Brain microvascular endothelial cell (primary cell): Measurements from ENCODE around the gene IMPDH1.

Experiments
- DNase-seq: peaks from one replicate; pipeline ENCODE4 v3.0.0-alpha.2; 2020
- H3K27ac ChIP-seq: fragments of 250-450 bp; sonication (Bioruptor Pico); 2 replicates; pipeline ENCODE4 v1.5.1; 2020; ENCODE audit warnings: mild to moderate bottlenecking, moderate library complexity
- H3K27me3 ChIP-seq: fragments of 250-450 bp; sonication (Bioruptor Pico); replicated peaks from 2 replicates; pipeline ENCODE4 v1.5.1; 2020; ENCODE audit warnings: mild to moderate bottlenecking
- H3K36me3 ChIP-seq: fragments of 250-450 bp; sonication (Bioruptor Pico); replicated peaks from 2 replicates; pipeline ENCODE4 v1.5.1; 2020; ENCODE audit warnings: mild to moderate bottlenecking
- H3K4me3 ChIP-seq: 2 replicates; pipeline ENCODE4 v1.5.1; 2011; ENCODE audit warnings: low read depth, mild to moderate bottlenecking, control low read depth, low read length, moderate library complexity
- in situ Hi-C: cut with HindIII; loops from 2 replicates; pipeline ENCODE4 v1.10.0; 2017; ENCODE audit warnings: low sequenced_read_pairs, low pct_ligation_motif_present
- TF ChIP-seq, protein P1 (sequence below): IDR thresholded peaks from 2 replicates; pipeline ENCODE4 v1.5.1; 2011; ENCODE audit warnings: low read depth, mild to moderate bottlenecking, moderate library complexity, low read length, control low read depth, inconsistent platforms; ENCODE audit errors: missing control alignments

The IMPDH1 gene

DNA sequence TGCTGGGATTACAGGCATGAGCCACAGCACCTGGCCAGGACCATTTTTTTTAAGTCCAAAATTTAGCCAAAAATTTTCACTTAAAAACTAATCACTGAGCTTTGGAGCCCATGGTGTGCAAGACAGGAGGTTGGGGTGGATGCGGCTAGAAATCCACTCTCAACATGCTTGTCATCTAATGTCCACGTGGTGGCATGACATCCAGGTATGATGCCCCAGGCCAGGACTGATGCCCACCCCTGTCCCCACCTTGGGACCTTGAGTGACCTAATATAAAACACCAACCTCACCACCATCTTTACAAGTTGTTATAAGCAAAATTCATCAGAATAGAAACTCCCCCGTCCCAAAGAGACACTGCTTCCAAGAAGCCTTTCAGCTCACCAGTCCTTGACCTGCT, 20.4 kb upstream of the IMPDH1 start:
- DNase-seq, result no peak
- in situ Hi-C loops, result no loop called here
- H3K27me3 ChIP-seq, result no peaks in the 10 kb centered on the region
- no peak overlapping the region for H3K27ac ChIP-seq
- H3K36me3 ChIP-seq, result no peaks in the 10 kb centered on the region
- no peak overlapping the region for H3K4me3 ChIP-seq
- TF ChIP-seq, protein P1, sequence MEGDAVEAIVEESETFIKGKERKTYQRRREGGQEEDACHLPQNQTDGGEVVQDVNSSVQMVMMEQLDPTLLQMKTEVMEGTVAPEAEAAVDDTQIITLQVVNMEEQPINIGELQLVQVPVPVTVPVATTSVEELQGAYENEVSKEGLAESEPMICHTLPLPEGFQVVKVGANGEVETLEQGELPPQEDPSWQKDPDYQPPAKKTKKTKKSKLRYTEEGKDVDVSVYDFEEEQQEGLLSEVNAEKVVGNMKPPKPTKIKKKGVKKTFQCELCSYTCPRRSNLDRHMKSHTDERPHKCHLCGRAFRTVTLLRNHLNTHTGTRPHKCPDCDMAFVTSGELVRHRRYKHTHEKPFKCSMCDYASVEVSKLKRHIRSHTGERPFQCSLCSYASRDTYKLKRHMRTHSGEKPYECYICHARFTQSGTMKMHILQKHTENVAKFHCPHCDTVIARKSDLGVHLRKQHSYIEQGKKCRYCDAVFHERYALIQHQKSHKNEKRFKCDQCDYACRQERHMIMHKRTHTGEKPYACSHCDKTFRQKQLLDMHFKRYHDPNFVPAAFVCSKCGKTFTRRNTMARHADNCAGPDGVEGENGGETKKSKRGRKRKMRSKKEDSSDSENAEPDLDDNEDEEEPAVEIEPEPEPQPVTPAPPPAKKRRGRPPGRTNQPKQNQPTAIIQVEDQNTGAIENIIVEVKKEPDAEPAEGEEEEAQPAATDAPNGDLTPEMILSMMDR, result no peak

DNA sequence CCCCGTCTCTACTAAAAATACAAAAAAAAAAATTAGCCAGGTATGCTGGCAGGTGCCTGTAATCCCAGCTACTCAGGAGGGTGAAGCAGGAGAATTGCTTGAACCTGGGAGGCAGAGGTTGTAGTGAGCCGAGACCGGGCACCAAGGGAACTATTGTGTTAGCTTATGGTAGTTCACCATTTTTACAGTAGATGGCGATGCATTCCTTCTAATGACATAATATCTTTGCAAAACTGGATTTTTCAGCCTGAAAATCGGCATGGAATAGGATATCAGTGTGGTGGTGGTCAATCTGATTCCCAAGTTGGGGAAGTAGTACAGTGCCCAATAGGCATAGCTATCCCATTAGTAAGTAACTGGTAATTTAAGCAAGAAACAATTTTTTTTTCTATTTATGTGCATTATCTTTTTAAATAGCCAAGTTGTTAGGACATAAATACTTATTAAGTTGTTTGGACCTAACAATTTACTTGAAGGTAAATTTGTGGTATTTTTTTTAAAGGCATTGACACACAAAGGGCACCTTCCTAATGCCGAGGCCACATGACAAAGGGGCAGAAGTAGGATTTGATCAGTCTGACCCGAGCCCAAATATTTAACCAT, 17.6 kb upstream of the IMPDH1 start:
- no peak overlapping the region for H3K27ac ChIP-seq
- no peak overlapping the region for H3K4me3 ChIP-seq
- TF ChIP-seq, protein P1, result peak; percentile 57
- in situ Hi-C loops, result no loop called here
- H3K36me3 ChIP-seq, result no peaks in the 10 kb centered on the region
- peak; percentile 42 for DNase-seq
- H3K27me3 ChIP-seq, result no peaks in the 10 kb centered on the region

DNA sequence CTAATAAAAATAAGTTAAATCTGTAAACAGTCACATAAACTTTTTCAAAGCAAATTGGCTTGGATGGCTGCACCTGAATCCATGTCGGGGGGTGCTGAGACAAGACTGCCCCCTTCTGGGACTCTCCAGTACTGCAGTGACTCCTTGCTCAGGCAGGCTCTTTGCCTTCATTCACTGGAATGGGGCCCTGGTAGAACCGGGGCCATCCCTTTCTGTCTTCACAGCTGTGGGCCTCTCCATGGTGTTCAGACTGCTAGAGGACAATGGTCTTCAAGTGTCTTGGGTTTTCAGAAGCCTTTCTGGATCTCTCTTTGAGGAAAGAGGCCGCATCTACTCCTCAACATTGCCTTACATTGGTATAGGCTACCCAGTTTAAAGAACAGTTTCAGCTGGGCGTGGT, 16.1 kb upstream of the IMPDH1 start:
- Histone ChIP-seq H3K4me3 (no peak overlapping the region), H3K36me3 (no peaks in the 10 kb centered on the region), H3K27ac (no peak overlapping the region), H3K27me3 (no peaks in the 10 kb centered on the region)
- peak; percentile 67 for DNase-seq
- in situ Hi-C loops, result no loop called here
- TF ChIP-seq, protein P1, result peak; percentile 97

DNA sequence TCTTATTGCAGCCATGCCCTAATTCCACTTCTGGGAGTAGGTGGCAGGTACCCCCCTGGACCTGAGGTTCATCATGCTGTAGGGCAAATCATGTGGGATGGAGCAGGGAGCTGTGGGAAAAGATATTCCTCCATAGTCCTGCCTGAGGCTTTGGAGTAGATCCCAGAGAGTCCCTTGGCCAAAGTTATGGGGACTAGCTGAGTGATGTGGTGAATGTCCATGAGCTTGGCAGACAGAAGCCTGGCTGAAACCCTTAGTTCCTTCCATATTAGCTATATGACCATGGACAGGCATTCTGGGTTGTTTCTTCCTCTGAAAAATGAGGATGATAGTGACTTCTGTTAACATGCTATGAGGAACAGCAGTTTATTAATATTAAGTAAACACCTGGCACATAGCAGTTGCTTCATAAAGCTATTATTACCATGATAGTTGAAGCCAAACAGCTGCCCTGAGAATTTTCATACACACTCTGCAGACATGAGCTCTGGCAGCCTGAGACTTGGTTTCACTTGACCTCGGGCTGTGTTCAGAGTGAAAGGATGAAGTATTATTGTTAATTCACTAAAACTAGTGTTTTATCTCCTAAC, 15.0 kb upstream of the IMPDH1 start:
- TF ChIP-seq, protein P1, result no peak
- in situ Hi-C loops, result no loop called here
- no peaks in the 10 kb centered on the region for H3K36me3 ChIP-seq
- no peak for DNase-seq
- no peaks in the 10 kb centered on the region for H3K27me3 ChIP-seq
- H3K4me3 ChIP-seq, result no peak overlapping the region
- H3K27ac ChIP-seq, result no peak overlapping the region

DNA sequence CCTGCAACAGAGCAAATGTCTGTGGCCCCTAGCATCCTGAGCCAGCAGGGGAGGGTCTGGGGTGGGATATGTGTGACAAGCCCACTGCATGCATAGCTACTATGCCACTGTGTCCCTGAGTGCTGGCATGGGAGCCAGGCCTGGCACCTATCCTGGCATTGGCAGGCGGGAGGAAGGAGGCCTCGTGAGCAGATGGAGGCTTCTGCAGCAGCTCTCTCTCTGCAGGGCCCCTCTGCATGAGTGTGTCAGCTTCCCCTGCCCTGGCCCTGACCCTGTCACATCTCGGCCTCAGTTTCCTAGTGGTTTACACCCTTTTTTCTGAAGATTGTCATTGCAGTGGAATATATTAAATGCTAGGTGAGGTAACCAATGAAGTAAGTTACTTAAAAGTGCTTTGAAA, 13.1 kb upstream of the IMPDH1 start:
- H3K27ac ChIP-seq, result no peak overlapping the region
- H3K27me3 ChIP-seq, result no peaks in the 10 kb centered on the region
- no peaks in the 10 kb centered on the region for H3K36me3 ChIP-seq
- H3K4me3 ChIP-seq, result no peak overlapping the region
- TF ChIP-seq, protein P1, result no peak
- in situ Hi-C loops, result no loop called here
- no peak for DNase-seq

DNA sequence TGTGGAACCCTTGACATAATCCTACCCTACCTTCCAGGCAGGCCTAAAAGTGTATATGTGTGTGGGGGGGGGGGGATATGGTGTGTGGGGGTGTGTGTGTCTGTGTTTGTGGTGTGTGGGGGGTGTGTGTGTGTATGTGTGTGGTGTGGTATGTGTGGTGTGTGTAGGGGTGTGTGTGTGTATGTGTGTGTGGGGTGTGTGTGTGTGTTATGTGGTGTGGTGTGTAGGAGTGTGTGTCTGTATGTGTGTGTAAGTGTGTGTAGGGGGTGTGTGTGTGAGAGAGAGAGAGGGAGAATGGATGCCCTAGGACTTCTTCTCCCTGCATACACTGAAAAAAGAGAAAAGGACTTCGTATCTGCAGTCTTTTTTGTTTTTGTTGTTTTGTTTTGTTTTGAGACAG, 12.3 kb upstream of the IMPDH1 start:
- Histone ChIP-seq H3K4me3 (no peak overlapping the region), H3K36me3 (no peaks in the 10 kb centered on the region), H3K27me3 (no peaks in the 10 kb centered on the region), H3K27ac (no peak overlapping the region)
- DNase-seq, result no peak
- TF ChIP-seq, protein P1, result no peak
- in situ Hi-C loops, result no loop called here
